ENCODE results near the gene MAP3K5. TPM values are rescaled to one million over a fixed set of nuclear protein-coding genes. Genes with fewer than 3 reads are reported as not detected.

Gene MAP3K5
- polyA plus RNA-seq, 1 experiment: 2.5 TPM

GRCh38 chr6:136752554-136752953, 39.7 kb downstream of the MAP3K5 start:
- no peak overlapping the region for H3K4me3 ChIP-seq (ENCODE audit: low read depth, low read length)
- no peak for DNase-seq (ENCODE audit: low read depth)
- TF ChIP-seq, protein P1, sequence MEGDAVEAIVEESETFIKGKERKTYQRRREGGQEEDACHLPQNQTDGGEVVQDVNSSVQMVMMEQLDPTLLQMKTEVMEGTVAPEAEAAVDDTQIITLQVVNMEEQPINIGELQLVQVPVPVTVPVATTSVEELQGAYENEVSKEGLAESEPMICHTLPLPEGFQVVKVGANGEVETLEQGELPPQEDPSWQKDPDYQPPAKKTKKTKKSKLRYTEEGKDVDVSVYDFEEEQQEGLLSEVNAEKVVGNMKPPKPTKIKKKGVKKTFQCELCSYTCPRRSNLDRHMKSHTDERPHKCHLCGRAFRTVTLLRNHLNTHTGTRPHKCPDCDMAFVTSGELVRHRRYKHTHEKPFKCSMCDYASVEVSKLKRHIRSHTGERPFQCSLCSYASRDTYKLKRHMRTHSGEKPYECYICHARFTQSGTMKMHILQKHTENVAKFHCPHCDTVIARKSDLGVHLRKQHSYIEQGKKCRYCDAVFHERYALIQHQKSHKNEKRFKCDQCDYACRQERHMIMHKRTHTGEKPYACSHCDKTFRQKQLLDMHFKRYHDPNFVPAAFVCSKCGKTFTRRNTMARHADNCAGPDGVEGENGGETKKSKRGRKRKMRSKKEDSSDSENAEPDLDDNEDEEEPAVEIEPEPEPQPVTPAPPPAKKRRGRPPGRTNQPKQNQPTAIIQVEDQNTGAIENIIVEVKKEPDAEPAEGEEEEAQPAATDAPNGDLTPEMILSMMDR (IDR thresholded peaks at IDR 0.05; ENCODE audit: insufficient read depth, low read depth, low read length): no peak
- POLR2A ChIA-PET: no interaction called here
- no peaks in the 10 kb centered on the region for H3K27me3 ChIP-seq (ENCODE audit: control insufficient read depth, insufficient read depth, low read length)
- CTCF ChIA-PET: interaction anchor here (0.8 kb wide), 1 partner anchor 12 kb away, joined by 3 read pairs; no protein-coding TSS in a partner anchor
- H3K36me3 ChIP-seq (ENCODE audit: control insufficient read depth, insufficient read depth, low read length): no peaks in the 10 kb centered on the region

GRCh38 chr6:136751991-136752390, 40.3 kb downstream of the MAP3K5 start:
- TF ChIP-seq, protein P1 (IDR thresholded peaks at IDR 0.05; ENCODE audit: insufficient read depth, low read depth, low read length): no peak
- no peaks in the 10 kb centered on the region for H3K27me3 ChIP-seq (ENCODE audit: control insufficient read depth, insufficient read depth, low read length)
- no peak overlapping the region for H3K4me3 ChIP-seq (ENCODE audit: low read depth, low read length)
- ChIA-PET POLR2A (no interaction called here), CTCF (interaction anchor here (1.2 kb wide), 1 partner anchor 108 kb away, joined by 5 read pairs; no protein-coding TSS in a partner anchor)
- H3K36me3 ChIP-seq (ENCODE audit: control insufficient read depth, insufficient read depth, low read length): no peaks in the 10 kb centered on the region
- no peak for DNase-seq (ENCODE audit: low read depth)

DNA sequence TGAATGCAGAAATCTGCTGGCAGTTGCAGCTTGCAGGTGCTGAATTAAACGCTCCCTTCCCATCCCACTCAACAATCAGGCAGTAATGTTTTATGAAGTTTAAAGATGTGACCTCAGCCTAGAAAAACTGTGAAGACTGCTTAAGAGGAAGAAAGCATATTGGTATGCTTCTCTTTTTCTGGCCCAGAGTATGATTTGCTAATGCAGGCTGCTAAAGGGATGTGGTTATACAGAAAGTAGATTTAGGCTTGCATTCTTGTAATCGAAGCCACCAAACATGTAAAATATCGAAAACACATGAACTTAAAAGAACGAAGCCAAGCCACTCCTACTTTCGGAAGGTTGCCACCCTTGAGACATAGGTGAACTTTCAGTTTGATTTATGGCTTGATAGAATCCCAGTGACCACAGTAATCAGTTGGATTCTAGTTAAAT, 40.7 kb downstream of the MAP3K5 start:
- CTCF ChIA-PET: interaction anchor here (1.2 kb wide), 1 partner anchor 108 kb away, joined by 5 read pairs; no protein-coding TSS in a partner anchor
- DNase-seq (ENCODE audit: low read depth): peak; percentile 29
- no peak overlapping the region for H3K4me3 ChIP-seq (ENCODE audit: low read depth, low read length)

GRCh38 chr6:136750696-136751521, 41.4 kb downstream of the MAP3K5 start:
- Histone ChIP-seq H3K27me3 (ENCODE audit: control insufficient read depth, insufficient read depth, low read length) (no peaks in the 10 kb centered on the region), H3K36me3 (ENCODE audit: control insufficient read depth, insufficient read depth, low read length) (no peaks in the 10 kb centered on the region), H3K4me3 (ENCODE audit: low read depth, low read length) (no peak overlapping the region)
- TF ChIP-seq, protein P1 (IDR thresholded peaks at IDR 0.05; ENCODE audit: insufficient read depth, low read depth, low read length): no peak
- no peak for DNase-seq (ENCODE audit: low read depth)
- ChIA-PET CTCF (interaction anchor here (1.2 kb wide), 1 partner anchor 107 kb away, joined by 5 read pairs; no protein-coding TSS in a partner anchor), POLR2A (no interaction called here)

More for the DNA sequence above, 40.7 kb downstream of the MAP3K5 start:
- TF ChIP-seq, protein P1 (IDR thresholded peaks at IDR 0.05; ENCODE audit: insufficient read depth, low read depth, low read length): no peak
- POLR2A ChIA-PET: no interaction called here
- no peaks in the 10 kb centered on the region for H3K36me3 ChIP-seq (ENCODE audit: control insufficient read depth, insufficient read depth, low read length)
- no peaks in the 10 kb centered on the region for H3K27me3 ChIP-seq (ENCODE audit: control insufficient read depth, insufficient read depth, low read length)

DNA sequence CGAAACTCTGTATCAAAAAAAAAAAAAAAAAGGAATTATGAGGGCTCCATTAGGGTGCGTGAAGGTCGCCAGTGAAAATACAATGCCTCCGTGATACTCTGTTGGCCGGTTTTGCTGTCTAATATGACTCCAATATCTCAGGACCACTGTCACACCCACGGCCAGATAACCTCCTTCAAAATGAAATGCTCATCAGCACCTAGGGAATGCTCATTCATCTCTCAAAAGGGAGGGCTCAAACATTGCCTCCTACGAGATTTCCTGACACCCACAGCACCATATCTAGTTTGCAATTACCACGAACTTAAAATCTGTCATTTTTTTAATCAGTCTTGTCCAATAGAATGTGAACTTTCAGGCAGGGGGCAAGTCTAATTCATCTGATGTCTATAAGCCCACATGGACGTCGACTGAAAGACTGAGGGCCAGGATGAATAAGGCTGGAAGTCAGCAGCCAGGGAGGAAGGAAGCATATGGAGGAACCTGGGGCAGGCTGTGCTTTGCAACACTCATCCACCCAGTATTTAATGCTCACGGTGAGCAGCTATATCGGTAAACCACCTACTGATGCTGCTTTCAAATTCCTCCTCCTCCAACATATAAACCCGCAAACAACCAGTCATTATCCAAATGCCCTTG, 42.8 kb downstream of the MAP3K5 start:
- TF ChIP-seq, protein P1 (IDR thresholded peaks at IDR 0.05; ENCODE audit: insufficient read depth, low read depth, low read length): no peak
- DNase-seq (ENCODE audit: low read depth): no peak
- ChIA-PET POLR2A (no interaction called here), CTCF (interaction anchor here (2.0 kb wide), 1 partner anchor 11 kb away, joined by 5 read pairs; no protein-coding TSS in a partner anchor)
- H3K4me3 ChIP-seq (ENCODE audit: low read depth, low read length): no peak overlapping the region
- H3K36me3 ChIP-seq (ENCODE audit: control insufficient read depth, insufficient read depth, low read length): no peaks in the 10 kb centered on the region
- H3K27me3 ChIP-seq (ENCODE audit: control insufficient read depth, insufficient read depth, low read length): no peaks in the 10 kb centered on the region
